Panc1 (cell line): ENCODE results near the gene ZDHHC14. TPM values are rescaled to one million over a fixed set of nuclear protein-coding genes. Genes with fewer than 3 reads are reported as not detected.

ENCODE experiments used
- ATAC-seq: fragments of 200-7000 bp; cut with Tn5 transposase; 2 replicates; pipeline ENCODE4 v1.9.1; 2020; ENCODE audit warnings: mild to moderate bottlenecking, moderate library complexity
- BruUV-seq: library from RNA; stranded (reverse); fragments of 400-500 nt; replicated peaks from 2 replicates; lab custom pipeline; 2021; lab: Mats Ljungman, UMichigan
- CTCF ChIA-PET: fragments of 300-600 bp; sonication (Branson Sonifier 250); formaldehyde crosslinking; loops from one replicate; lab custom pipeline; 2022; ENCODE audit warnings: antibody characterized with exemption; lab: Charles Lee
- POLR2A ChIA-PET: fragments of 300-600 bp; sonication (Branson Sonifier 250); formaldehyde crosslinking; loops from one replicate; lab custom pipeline; 2022; ENCODE audit warnings: antibody characterized with exemption; lab: Charles Lee
- DNase-seq: peaks from one replicate; pipeline ENCODE4 v3.0.0-alpha.2; 2010; ENCODE audit warnings: low read depth, low spot score
- H3K27ac ChIP-seq: 2 replicates; pipeline ENCODE4 v1.5.1; 2011; ENCODE audit warnings: mild to moderate bottlenecking, low read length, inconsistent platforms
- H3K27me3 ChIP-seq: fragments of 200-500 bp; sonication (Bioruptor generic); 2 replicates; pipeline ENCODE4 v1.6.0; 2014; ENCODE audit warnings: low read length, inconsistent platforms; ENCODE audit not compliant: control insufficient read depth, insufficient read depth
- H3K36me3 ChIP-seq: fragments of 200-500 bp; sonication (Bioruptor generic); 2 replicates; pipeline ENCODE4 v1.5.1; 2014; ENCODE audit warnings: inconsistent platforms, mild to moderate bottlenecking, low read length, moderate library complexity; ENCODE audit not compliant: control insufficient read depth, insufficient read depth
- H3K4me1 ChIP-seq: 2 replicates; pipeline ENCODE4 v1.5.1; 2011; ENCODE audit warnings: inconsistent platforms, mild to moderate bottlenecking, low read length, moderate library complexity; ENCODE audit not compliant: control insufficient read depth, insufficient read depth
- H3K4me3 ChIP-seq, 2 experiments: 2 replicates each; pipeline ENCODE4 v1.5.1; 2011 to 2012; ENCODE audit warnings: low read depth in 2 of 2, low read length in 2 of 2, mild to moderate bottlenecking in 2 of 2, inconsistent platforms in 1 of 2, moderate library complexity in 1 of 2
- H3K9me3 ChIP-seq: fragments of 200-500 bp; sonication (Bioruptor generic); 2 replicates; pipeline ENCODE4 v1.5.1; 2014; ENCODE audit warnings: low read depth, mild to moderate bottlenecking, inconsistent platforms, low read length, moderate library complexity; ENCODE audit not compliant: control insufficient read depth, insufficient read depth
- CTCF ChIP-seq: fragments of 450-650 bp; IDR thresholded peaks from 2 replicates; pipeline ENCODE4 v1.5.1; 2017; ENCODE audit warnings: mild to moderate bottlenecking
- POLR2AphosphoS5 ChIP-seq: IDR thresholded peaks from 2 replicates; pipeline ENCODE4 v1.6.1; 2012; ENCODE audit warnings: mild to moderate bottlenecking, low read depth, low read length, moderate library complexity
- REST ChIP-seq, 2 experiments: IDR thresholded peaks; 2 replicates each; pipeline ENCODE4 v1.6.1; 2011 to 2012; ENCODE audit warnings: low read depth in 2 of 2, control low read depth in 1 of 2, low read length in 1 of 2, mild to moderate bottlenecking in 1 of 2, moderate library complexity in 1 of 2; ENCODE audit not compliant: insufficient read depth in 1 of 2
- SIN3A ChIP-seq: IDR thresholded peaks from 2 replicates; pipeline ENCODE4 v1.6.1; 2012; ENCODE audit warnings: low read depth, mild to moderate bottlenecking, low read length, moderate library complexity, borderline replicate concordance; ENCODE audit not compliant: insufficient read depth
- TCF7L2 ChIP-seq: IDR thresholded peaks from 2 replicates; pipeline ENCODE4 v1.6.1; 2011; ENCODE audit warnings: mild to moderate bottlenecking, low read depth, low read length, inconsistent platforms
- in situ Hi-C: cut with HindIII; loops from 2 replicates; pipeline ENCODE4 v1.10.0; 2016; ENCODE audit warnings: low sequenced_read_pairs, low pct_unique_long_range_greater_than_20kb
- intact Hi-C: fragments of 100-400 bp; cut with micrococcal nuclease; formaldehyde crosslinking; loops from one replicate; pipeline ENCODE4 v1.10.0; 2022; ENCODE audit not compliant: unreplicated experiment
- total RNA-seq: library from RNA; stranded (reverse); gene quantifications from one replicate; pipeline ENCODE4 v1.2.1, GENCODE V29; 2021; ENCODE audit not compliant: unreplicated experiment

The ZDHHC14 gene
- total RNA-seq, 1 experiment from 2014 or later = 19.9 TPM

DNA sequence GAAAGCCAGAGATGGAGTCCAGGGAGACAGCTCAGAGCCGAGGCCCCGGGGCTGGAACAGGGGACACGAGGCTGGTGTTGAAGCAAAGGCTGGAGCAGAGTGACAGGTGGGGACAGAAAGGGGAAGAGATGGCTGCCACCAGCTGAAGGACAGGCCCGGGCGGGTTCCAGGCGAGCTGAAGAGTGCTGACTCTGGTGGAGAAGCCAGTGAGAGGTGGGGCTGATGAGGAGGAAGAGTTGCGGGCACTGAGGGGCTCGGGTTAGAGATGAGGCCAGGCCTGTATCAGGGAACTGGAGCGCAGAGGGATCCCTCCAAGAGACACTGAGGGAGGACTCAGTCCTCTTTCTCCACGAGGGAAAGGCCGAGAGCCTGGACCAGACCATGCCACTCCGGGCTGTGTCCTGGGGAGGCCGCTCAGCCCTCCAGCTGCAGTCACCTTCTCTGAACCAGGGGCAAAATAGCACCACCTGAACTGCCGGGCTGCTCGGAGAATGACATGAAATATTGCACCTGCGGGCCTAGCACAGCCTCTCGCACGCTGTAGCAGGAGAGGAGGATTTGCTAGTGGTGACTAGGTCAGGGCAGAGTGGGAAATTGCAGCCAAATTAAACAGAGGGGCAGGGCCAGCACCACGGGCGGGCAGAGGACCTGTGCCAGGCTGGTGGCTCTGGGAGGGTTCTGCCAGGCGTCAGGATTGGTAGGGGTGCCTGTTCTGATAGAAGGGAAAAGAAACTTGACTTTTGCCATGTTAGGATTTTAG lies 175.9 kb downstream of the ZDHHC14 start:
- H3K27ac ChIP-seq = no peak overlapping the region
- no TSS peak for BruUV-seq
- TF ChIP-seq REST (IDR thresholded peaks at IDR 0.05; ENCODE audit: insufficient read depth in 1 of 2, low read depth in 2 of 2, low read length in 1 of 2) (no peak), SIN3A (no peak), POLR2AphosphoS5 (no peak), CTCF (no peak), TCF7L2 (no peak)
- intact Hi-C loops = no loop called here
- in situ Hi-C loops = no loop called here
- ChIA-PET POLR2A (no interaction called here), CTCF (no interaction called here)
- H3K9me3 ChIP-seq = no peaks in the 10 kb centered on the region
- H3K4me3 ChIP-seq = no peak overlapping the region
- DNase-seq = no peak
- H3K27me3 ChIP-seq = no peaks in the 10 kb centered on the region
- ATAC-seq = peak; percentile 47; the same call in 1 of the 2 replicates
- H3K4me1 ChIP-seq = peaks cover 4% of the 10 kb centered on the region; the same call in 1 of the 2 replicates
- no peaks in the 10 kb centered on the region for H3K36me3 ChIP-seq

DNA sequence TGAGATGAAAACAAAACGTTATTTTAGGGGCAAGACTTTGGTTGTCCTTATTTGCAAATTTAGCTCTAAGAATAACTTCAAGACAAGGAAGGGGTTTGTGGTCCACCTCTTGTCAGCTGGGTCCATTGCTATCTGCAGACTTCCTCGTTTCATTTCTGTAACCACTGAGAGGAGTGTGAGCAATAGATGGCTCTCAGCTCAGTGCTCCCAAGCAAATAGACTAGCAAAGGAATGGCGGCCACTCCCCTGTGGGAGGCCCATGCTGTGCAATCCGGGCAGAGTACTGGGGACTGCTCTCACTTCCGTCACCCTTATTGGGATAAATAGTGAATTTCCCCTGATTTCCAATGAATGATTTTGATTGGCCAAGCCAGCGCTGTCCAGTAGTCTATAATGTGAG lies 176.6 kb downstream of the ZDHHC14 start:
- Histone ChIP-seq H3K36me3 (no peaks in the 10 kb centered on the region), H3K4me3 (no peak overlapping the region), H3K27ac (no peak overlapping the region), H3K4me1 (peaks cover 4% of the 10 kb centered on the region; the same call in 1 of the 2 replicates), H3K27me3 (no peaks in the 10 kb centered on the region), H3K9me3 (no peaks in the 10 kb centered on the region)
- ATAC-seq (no peak), DNase-seq (no peak)
- ChIA-PET CTCF (no interaction called here), POLR2A (no interaction called here)
- TF ChIP-seq POLR2AphosphoS5 (no peak), CTCF (no peak), SIN3A (no peak), TCF7L2 (no peak), REST (IDR thresholded peaks at IDR 0.05; ENCODE audit: insufficient read depth in 1 of 2, low read depth in 2 of 2, low read length in 1 of 2) (no peak)
- intact Hi-C loops (no loop called here), in situ Hi-C loops (no loop called here)
- BruUV-seq = no TSS peak
